ENCODE data around the gene ATP6V1D. TPM values are rescaled to one million over a fixed set of nuclear protein-coding genes. Genes with fewer than 3 reads are reported as not detected.

ATP6V1D gene
- total and polyA plus RNA-seq, 2 experiments from 2014 or later, result 61.5 to 105 TPM

- Histone ChIP-seq H3K36me3 (ENCODE audit: insufficient read depth) (no peaks in the 10 kb centered on the region), H3K79me2 (replicated peaks; ENCODE audit: insufficient read depth) (no peaks in the 10 kb centered on the region), H3K27ac (ENCODE audit: low read depth) (no peak overlapping the region), H2AFZ (no peak overlapping the region), H3F3A (replicated peaks; ENCODE audit: low read depth) (no peaks in the 10 kb centered on the region), H3K9me2 (ENCODE audit: insufficient read depth) (no peaks in the 10 kb centered on the region), H3K27me3 (ENCODE audit: insufficient read depth) (no peaks in the 10 kb centered on the region), H3K4me2 (no peak overlapping the region), H4K20me1 (replicated peaks; ENCODE audit: insufficient read depth) (no peaks in the 10 kb centered on the region), H3K4me1 (ENCODE audit: insufficient read depth) (no peaks in the 10 kb centered on the region), H3K4me3 (no peak overlapping the region)
- ATAC-seq (no peak), DNase-seq (ENCODE audit: low spot score) (no peak)
- no peak for TF ChIP-seq ZNF331 (CRISPR knock-in tag; IDR thresholded peaks at IDR 0.05; ENCODE audit: low read depth)
- no peak for TF ChIP-seq STAT1 (IDR thresholded peaks at IDR 0.05; ENCODE audit: unreplicated experiment)
- TF ChIP-seq REST (IDR thresholded peaks at IDR 0.05; ENCODE audit: unreplicated experiment), result no peak
- no peak for TF ChIP-seq POLR2AphosphoS5 (IDR thresholded peaks at IDR 0.05; ENCODE audit: low read depth)
- no peak for TF ChIP-seq EZH2 (IDR thresholded peaks at IDR 0.05; ENCODE audit: low read depth, unreplicated experiment)
- TF ChIP-seq, protein P1, sequence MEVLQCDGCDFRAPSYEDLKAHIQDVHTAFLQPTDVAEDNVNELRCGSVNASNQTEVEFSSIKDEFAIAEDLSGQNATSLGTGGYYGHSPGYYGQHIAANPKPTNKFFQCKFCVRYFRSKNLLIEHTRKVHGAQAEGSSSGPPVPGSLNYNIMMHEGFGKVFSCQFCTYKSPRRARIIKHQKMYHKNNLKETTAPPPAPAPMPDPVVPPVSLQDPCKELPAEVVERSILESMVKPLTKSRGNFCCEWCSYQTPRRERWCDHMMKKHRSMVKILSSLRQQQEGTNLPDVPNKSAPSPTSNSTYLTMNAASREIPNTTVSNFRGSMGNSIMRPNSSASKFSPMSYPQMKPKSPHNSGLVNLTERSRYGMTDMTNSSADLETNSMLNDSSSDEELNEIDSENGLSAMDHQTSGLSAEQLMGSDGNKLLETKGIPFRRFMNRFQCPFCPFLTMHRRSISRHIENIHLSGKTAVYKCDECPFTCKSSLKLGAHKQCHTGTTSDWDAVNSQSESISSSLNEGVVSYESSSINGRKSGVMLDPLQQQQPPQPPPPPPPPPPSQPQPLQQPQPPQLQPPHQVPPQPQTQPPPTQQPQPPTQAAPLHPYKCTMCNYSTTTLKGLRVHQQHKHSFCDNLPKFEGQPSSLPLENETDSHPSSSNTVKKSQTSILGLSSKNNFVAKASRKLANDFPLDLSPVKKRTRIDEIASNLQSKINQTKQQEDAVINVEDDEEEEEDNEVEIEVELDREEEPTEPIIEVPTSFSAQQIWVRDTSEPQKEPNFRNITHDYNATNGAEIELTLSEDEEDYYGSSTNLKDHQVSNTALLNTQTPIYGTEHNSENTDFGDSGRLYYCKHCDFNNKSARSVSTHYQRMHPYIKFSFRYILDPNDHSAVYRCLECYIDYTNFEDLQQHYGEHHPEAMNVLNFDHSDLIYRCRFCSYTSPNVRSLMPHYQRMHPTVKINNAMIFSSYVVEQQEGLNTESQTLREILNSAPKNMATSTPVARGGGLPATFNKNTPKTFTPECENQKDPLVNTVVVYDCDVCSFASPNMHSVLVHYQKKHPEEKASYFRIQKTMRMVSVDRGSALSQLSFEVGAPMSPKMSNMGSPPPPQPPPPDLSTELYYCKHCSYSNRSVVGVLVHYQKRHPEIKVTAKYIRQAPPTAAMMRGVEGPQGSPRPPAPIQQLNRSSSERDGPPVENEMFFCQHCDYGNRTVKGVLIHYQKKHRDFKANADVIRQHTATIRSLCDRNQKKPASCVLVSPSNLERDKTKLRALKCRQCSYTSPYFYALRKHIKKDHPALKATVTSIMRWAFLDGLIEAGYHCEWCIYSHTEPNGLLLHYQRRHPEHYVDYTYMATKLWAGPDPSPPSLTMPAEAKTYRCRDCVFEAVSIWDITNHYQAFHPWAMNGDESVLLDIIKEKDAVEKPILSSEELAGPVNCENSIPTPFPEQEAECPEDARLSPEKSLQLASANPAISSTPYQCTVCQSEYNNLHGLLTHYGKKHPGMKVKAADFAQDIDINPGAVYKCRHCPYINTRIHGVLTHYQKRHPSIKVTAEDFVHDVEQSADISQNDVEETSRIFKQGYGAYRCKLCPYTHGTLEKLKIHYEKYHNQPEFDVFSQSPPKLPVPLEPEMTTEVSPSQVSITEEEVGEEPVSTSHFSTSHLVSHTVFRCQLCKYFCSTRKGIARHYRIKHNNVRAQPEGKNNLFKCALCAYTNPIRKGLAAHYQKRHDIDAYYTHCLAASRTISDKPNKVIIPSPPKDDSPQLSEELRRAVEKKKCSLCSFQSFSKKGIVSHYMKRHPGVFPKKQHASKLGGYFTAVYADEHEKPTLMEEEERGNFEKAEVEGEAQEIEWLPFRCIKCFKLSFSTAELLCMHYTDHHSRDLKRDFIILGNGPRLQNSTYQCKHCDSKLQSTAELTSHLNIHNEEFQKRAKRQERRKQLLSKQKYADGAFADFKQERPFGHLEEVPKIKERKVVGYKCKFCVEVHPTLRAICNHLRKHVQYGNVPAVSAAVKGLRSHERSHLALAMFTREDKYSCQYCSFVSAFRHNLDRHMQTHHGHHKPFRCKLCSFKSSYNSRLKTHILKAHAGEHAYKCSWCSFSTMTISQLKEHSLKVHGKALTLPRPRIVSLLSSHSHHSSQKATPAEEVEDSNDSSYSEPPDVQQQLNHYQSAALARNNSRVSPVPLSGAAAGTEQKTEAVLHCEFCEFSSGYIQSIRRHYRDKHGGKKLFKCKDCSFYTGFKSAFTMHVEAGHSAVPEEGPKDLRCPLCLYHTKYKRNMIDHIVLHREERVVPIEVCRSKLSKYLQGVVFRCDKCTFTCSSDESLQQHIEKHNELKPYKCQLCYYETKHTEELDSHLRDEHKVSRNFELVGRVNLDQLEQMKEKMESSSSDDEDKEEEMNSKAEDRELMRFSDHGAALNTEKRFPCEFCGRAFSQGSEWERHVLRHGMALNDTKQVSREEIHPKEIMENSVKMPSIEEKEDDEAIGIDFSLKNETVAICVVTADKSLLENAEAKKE (CRISPR knock-in tag; IDR thresholded peaks at IDR 0.05), result no peak
- TF ChIP-seq ETS1 (IDR thresholded peaks at IDR 0.05), result no peak
- TF ChIP-seq ZNF114 (CRISPR knock-in tag; IDR thresholded peaks at IDR 0.05), result no peak
- no peak for TF ChIP-seq EZH2phosphoT487 (IDR thresholded peaks at IDR 0.05; ENCODE audit: unreplicated experiment)
- TF ChIP-seq JUNB (IDR thresholded peaks at IDR 0.05; ENCODE audit: unreplicated experiment), result no peak
- TF ChIP-seq CREB1 (CRISPR knock-in tag; IDR thresholded peaks at IDR 0.05; ENCODE audit: low read depth), result no peak
- no peaks in the 10 kb centered on the region for H3K9me3 Mint-ChIP-seq
- H3K4me3 Mint-ChIP-seq, result no peak overlapping the region
- peaks cover 14% of the 10 kb centered on the region for H3K27me3 Mint-ChIP-seq (ENCODE audit: insufficient read depth, low read depth, poor library complexity)
- no peaks in the 10 kb centered on the region; the same call in 1 of the 3 replicates for H3K4me1 Mint-ChIP-seq
- no peak overlapping the region for H3K27ac Mint-ChIP-seq
- H3K36me3 Mint-ChIP-seq (ENCODE audit: low read depth), result no peaks in the 10 kb centered on the region
Observed at GRCh38 chr14:67391268-67391667, 31.7 kb upstream of the ATP6V1D start.

Measured in GM23338 (cell line).